B cell (primary cell): ENCODE data around the gene MPI. TPM values are rescaled to one million over a fixed set of nuclear protein-coding genes. Genes with fewer than 3 reads are reported as not detected.

ENCODE experiments used
- ATAC-seq: fragments of 200-7000 bp; cut with Tn5 transposase; one replicate; pipeline ENCODE4 v1.10.0; 2021; ENCODE audit warnings: low read depth, mild to moderate bottlenecking, moderate number of reproducible peaks, moderate library complexity
- CTCF ChIA-PET: fragments of 350-600 bp; sonication (Branson Sonifier 250); formaldehyde crosslinking; loops from one replicate; lab custom pipeline; 2021; ENCODE audit warnings: antibody characterized with exemption, inconsistent platforms; lab: Charles Lee
- POLR2A ChIA-PET: fragments of 350-600 bp; sonication (Branson Sonifier 250); formaldehyde crosslinking; loops from one replicate; lab custom pipeline; 2021; ENCODE audit warnings: antibody characterized with exemption; lab: Charles Lee
- DNase-seq: peaks from one replicate; pipeline ENCODE4 v3.0.0; 2013
- H2AFZ ChIP-seq: 2 replicates; pipeline ENCODE4 v1.6.1; 2012; ENCODE audit warnings: mild to moderate bottlenecking, low read depth, low read length; ENCODE audit not compliant: insufficient read depth, poor library complexity, severe bottlenecking
- H3K27ac ChIP-seq, 2 donors: 1 replicate in 1 of 2; 2 replicates in 1 of 2; pipeline ENCODE4 v1.5.1; 2012 to 2013; ENCODE audit warnings: low read length in 2 of 2, mild to moderate bottlenecking in 2 of 2, moderate library complexity in 1 of 2
- H3K27me3 ChIP-seq, 4 experiments: fragments of 200-600 bp in 1 of 4; sonication (generic) in 1 of 4; replicated peaks in 1 of 4; 1 replicate in 2 of 4; 2 replicates in 2 of 4; pipeline versions ENCODE4 v1.6.1 to v1.7.0; 2013 to 2016; ENCODE audit warnings: low read length in 3 of 4, mild to moderate bottlenecking in 2 of 4, mixed read lengths in 1 of 4, moderate library complexity in 1 of 4; ENCODE audit not compliant: insufficient read depth in 4 of 4, control insufficient read depth in 3 of 4; ENCODE audit errors: control extremely low read depth in 1 of 4
- H3K36me3 ChIP-seq, 2 experiments: replicated peaks in 1 of 2; 1 replicate in 1 of 2; 2 replicates in 1 of 2; pipeline versions ENCODE4 v1.6.1 to v1.7.1; 2013; ENCODE audit warnings: low read length in 1 of 2; ENCODE audit not compliant: insufficient read depth in 2 of 2, control insufficient read depth in 1 of 2; ENCODE audit errors: control extremely low read depth in 1 of 2, extremely low read depth in 1 of 2
- H3K4me1 ChIP-seq, 2 donors: fragments of 200-600 bp in 1 of 2; sonication (generic) in 1 of 2; 1 replicate in 1 of 2; 2 replicates in 1 of 2; pipeline versions ENCODE4 v1.5.1 to v1.6.1; 2013 to 2017; ENCODE audit warnings: low read length in 2 of 2; ENCODE audit not compliant: control insufficient read depth in 2 of 2, insufficient read depth in 2 of 2
- H3K4me2 ChIP-seq: replicated peaks from 2 replicates; pipeline ENCODE3; 2012; ENCODE audit warnings: mild to moderate bottlenecking, low read depth, low read length; ENCODE audit not compliant: poor library complexity, severe bottlenecking
- H3K4me3 ChIP-seq, 5 experiments: fragments of 200-600 bp in 1 of 5; sonication (generic) in 1 of 5; 1 replicate in 3 of 5; 2 replicates in 2 of 5; pipeline versions ENCODE4 v1.5.1 to v1.7.0; 2011 to 2016; ENCODE audit warnings: low read length in 4 of 5, mild to moderate bottlenecking in 4 of 5, low read depth in 2 of 5, control low read depth in 1 of 5, moderate library complexity in 1 of 5; ENCODE audit not compliant: insufficient read depth in 1 of 5; ENCODE audit errors: control extremely low read depth in 1 of 5, extremely low read depth in 1 of 5
- H3K79me2 ChIP-seq: fragments of 200-600 bp; sonication (generic); one replicate; pipeline ENCODE4 v1.6.0; 2016; ENCODE audit warnings: low read length; ENCODE audit not compliant: control insufficient read depth, insufficient read depth
- H3K9ac ChIP-seq: fragments of 200-600 bp; sonication (generic); 2 replicates; pipeline ENCODE4 v1.6.1; 2017; ENCODE audit warnings: mild to moderate bottlenecking, low read length, moderate library complexity
- H3K9me3 ChIP-seq, 3 donors: one replicate each; pipeline versions ENCODE4 v1.6.1 to v1.7.1; 2013; ENCODE audit warnings: low read length in 2 of 3; ENCODE audit not compliant: control insufficient read depth in 2 of 3, insufficient read depth in 1 of 3; ENCODE audit errors: control extremely low read depth in 1 of 3
- H4K20me1 ChIP-seq: 2 replicates; pipeline ENCODE4 v1.6.0; 2012; ENCODE audit warnings: mild to moderate bottlenecking, low read length; ENCODE audit not compliant: insufficient read depth, control insufficient read depth, poor library complexity, severe bottlenecking
- H3K27ac Mint-ChIP-seq: one replicate; pipeline ENCODE4 v1.8.0; 2021; ENCODE audit warnings: mixed read lengths
- H3K27me3 Mint-ChIP-seq: one replicate; pipeline ENCODE4 v1.8.0; 2021; ENCODE audit warnings: mixed read lengths
- H3K4me1 Mint-ChIP-seq: one replicate; pipeline ENCODE4 v1.8.0; 2021; ENCODE audit warnings: mixed read lengths
- H3K4me3 Mint-ChIP-seq: one replicate; pipeline ENCODE4 v1.8.0; 2021; ENCODE audit warnings: mixed read lengths
- H3K9me3 Mint-ChIP-seq: one replicate; pipeline ENCODE4 v1.8.0; 2022; ENCODE audit warnings: mixed read lengths; ENCODE audit not compliant: insufficient read depth
- CTCF ChIP-seq: fragments of 200-600 bp; IDR thresholded peaks from one replicate; pipeline ENCODE4 v1.8.0; 2022; ENCODE audit warnings: antibody characterized with exemption, mild to moderate bottlenecking
- EZH2 ChIP-seq: IDR thresholded peaks from 2 replicates; pipeline ENCODE4 v1.6.1; 2012; ENCODE audit warnings: borderline replicate concordance, low read depth, mild to moderate bottlenecking, moderate library complexity, low read length; ENCODE audit not compliant: insufficient read depth, poor library complexity, severe bottlenecking
- WGBS: methylation state at CpG from one replicate; pipeline ENCODE4 v1.1.5; 2013; ENCODE audit warnings: missing lambda C conversion rate; ENCODE audit not compliant: insufficient coverage; 5-methylcytosine and 5-hydroxymethylcytosine counted together
- intact Hi-C: fragments of 100-400 bp; cut with micrococcal nuclease; formaldehyde crosslinking; loops from one replicate; pipeline ENCODE4 v1.10.0; 2022
- polyA plus RNA-seq: library from polyadenylated mRNA; depleted of rRNA; stranded (reverse); fragments of >200 nt; gene quantifications from 2 replicates; pipeline ENCODE4 v1.2.3, GENCODE V29; 2012
- total RNA-seq, 2 donors: library from RNA; stranded (reverse); fragments of 120-200 nt in 1 of 2; gene quantifications; 1 replicate in 1 of 2; 2 replicates in 1 of 2; pipeline versions ENCODE4 v1.2.3 to v1.2.4, GENCODE V29; 2013 to 2022

Gene MPI
- total and polyA plus RNA-seq, 2 donors (not counting 1 experiment from before 2014, with no cell fraction given), result 37.2 to 59.8 TPM

GRCh38 chr15:74870436-74871215 is 19.2 kb upstream of the MPI start:
- Histone ChIP-seq H3K4me2 (peak overlapping the region; percentile 55), H4K20me1 (peaks cover 64% of the 10 kb centered on the region), H3K4me1 (peaks cover 50 to 65% of the 10 kb centered on the region in 2 donors)

More at GRCh38 chr15:74870436-74871215, 19.2 kb upstream of the MPI start:
- peaks cover 75% of the 10 kb centered on the region for H3K79me2 ChIP-seq
- peak overlapping the region; percentile 6 to 68 for H3K27ac ChIP-seq
- no peaks in the 10 kb centered on the region for H3K27me3 Mint-ChIP-seq
- intact Hi-C loops, result no loop called here
- no peaks in the 10 kb centered on the region for H3K27me3 ChIP-seq
- H3K4me3 Mint-ChIP-seq, result peak overlapping the region; percentile 75
- H3K9ac ChIP-seq, result peak overlapping the region; percentile 26
- 15% methylated on average over 3 of the region's 6 CpGs for WGBS
- ChIA-PET POLR2A (interaction anchor here (0.6 to 1.2 kb wide), 4 partner anchors 11 to 93 kb away, joined by 3 to 5 read pairs (median 4); partner anchors contain the start of gene ULK3), CTCF (interaction anchor here (0.7 to 7.3 kb wide), 10 partner anchors 12 to 102 kb away, joined by 3 to 40 read pairs (median 4); partner anchors contain the start of gene ULK3)
- DNase-seq, result no peak
- no peak for TF ChIP-seq CTCF
- no peak for TF ChIP-seq EZH2
- no peaks in the 10 kb centered on the region for H3K9me3 ChIP-seq
- H3K9me3 Mint-ChIP-seq, result no peaks in the 10 kb centered on the region
- H3K4me1 Mint-ChIP-seq, result peaks cover 67% of the 10 kb centered on the region
- H3K4me3 ChIP-seq, result peak overlapping the region in 1 of 5 experiments; percentile 14
- ATAC-seq, result no peak
- H3K36me3 ChIP-seq, result peaks cover 0 to 18% of the 10 kb centered on the region in 2 experiments
- H2AFZ ChIP-seq, result no peak overlapping the region
- H3K27ac Mint-ChIP-seq, result peak overlapping the region; percentile 70
